HG03575 (cell line): ENCODE measurements around the gene SH2D2A.

Experiments
- ATAC-seq: cut with Tn5 transposase; IDR thresholded peaks from one replicate; pipeline ENCODE4 v1.9.1; 2021; ENCODE audit not compliant: unreplicated experiment, insufficient number of reproducible peaks, low FRiP score; ENCODE audit errors: extremely low read depth

The SH2D2A gene

GRCh38 chr1:156816561-156817328 is at the start of gene SH2D2A:
Gene SH2D2A, minus strand, starts transcription at chr1:156816848. Its CDS starts 140 bp downstream, at chr1:156816708.
- no peak for ATAC-seq

GRCh38 chr1:156865865-156866248 is 49.2 kb upstream of the SH2D2A start:
- ATAC-seq: no peak

GRCh38 chr1:156865258-156865657 is 48.6 kb upstream of the SH2D2A start:
- ATAC-seq: no peak

- no peak for ATAC-seq
Observed at GRCh38 chr1:156864796-156865195, 48.1 kb upstream of the SH2D2A start.

GRCh38 chr1:156863631-156864030 is 47.0 kb upstream of the SH2D2A start:
- no peak for ATAC-seq

GRCh38 chr1:156862997-156863599 is 46.5 kb upstream of the SH2D2A start:
- no peak for ATAC-seq

GRCh38 chr1:156862584-156862983 is 45.9 kb upstream of the SH2D2A start:
- no peak for ATAC-seq

GRCh38 chr1:156860628-156861423 is 44.2 kb upstream of the SH2D2A start, which contains the start of gene NTRK1:
Gene NTRK1, plus strand, starts transcription at chr1:156860865. Its CDS starts 70 bp downstream, at chr1:156860935.
- no peak for ATAC-seq

- no peak for ATAC-seq
Observed at GRCh38 chr1:156860113-156860627, 43.5 kb upstream of the SH2D2A start.

- no peak for ATAC-seq
Observed at GRCh38 chr1:156859523-156860112, 43.0 kb upstream of the SH2D2A start.

- ATAC-seq: no peak
Observed at GRCh38 chr1:156858959-156859522, 42.4 kb upstream of the SH2D2A start, which contains the start of gene INSRR. Gene INSRR, minus strand, starts transcription at chr1:156859117. Its CDS starts 496 bp downstream, at chr1:156858621.

- ATAC-seq: no peak
Observed at GRCh38 chr1:156858555-156858956, 41.9 kb upstream of the SH2D2A start.

- ATAC-seq: no peak
Observed at GRCh38 chr1:156857532-156857931, 40.9 kb upstream of the SH2D2A start.

GRCh38 chr1:156856282-156856785 is 39.7 kb upstream of the SH2D2A start:
- ATAC-seq: no peak

GRCh38 chr1:156854634-156855033 is 38.0 kb upstream of the SH2D2A start:
- ATAC-seq: no peak

- no peak for ATAC-seq
Observed at GRCh38 chr1:156853761-156854160, 37.1 kb upstream of the SH2D2A start.

- no peak for ATAC-seq
Observed at GRCh38 chr1:156852418-156852874, 35.8 kb upstream of the SH2D2A start.

- ATAC-seq: no peak
Observed at GRCh38 chr1:156851779-156852417, 35.2 kb upstream of the SH2D2A start.
